HG03196 (cell line): ENCODE data around the gene PGBD5.
"Not testable (repeated sequence)": the region's sequence is repeated elsewhere in the genome, so short reads cannot be mapped to it uniquely, and the experiment has no call there.

Experiments
- ATAC-seq: cut with Tn5 transposase; IDR thresholded peaks from one replicate; pipeline ENCODE4 v1.9.1; 2021; ENCODE audit not compliant: unreplicated experiment

Gene PGBD5, protein sequence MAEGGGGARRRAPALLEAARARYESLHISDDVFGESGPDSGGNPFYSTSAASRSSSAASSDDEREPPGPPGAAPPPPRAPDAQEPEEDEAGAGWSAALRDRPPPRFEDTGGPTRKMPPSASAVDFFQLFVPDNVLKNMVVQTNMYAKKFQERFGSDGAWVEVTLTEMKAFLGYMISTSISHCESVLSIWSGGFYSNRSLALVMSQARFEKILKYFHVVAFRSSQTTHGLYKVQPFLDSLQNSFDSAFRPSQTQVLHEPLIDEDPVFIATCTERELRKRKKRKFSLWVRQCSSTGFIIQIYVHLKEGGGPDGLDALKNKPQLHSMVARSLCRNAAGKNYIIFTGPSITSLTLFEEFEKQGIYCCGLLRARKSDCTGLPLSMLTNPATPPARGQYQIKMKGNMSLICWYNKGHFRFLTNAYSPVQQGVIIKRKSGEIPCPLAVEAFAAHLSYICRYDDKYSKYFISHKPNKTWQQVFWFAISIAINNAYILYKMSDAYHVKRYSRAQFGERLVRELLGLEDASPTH

DNA sequence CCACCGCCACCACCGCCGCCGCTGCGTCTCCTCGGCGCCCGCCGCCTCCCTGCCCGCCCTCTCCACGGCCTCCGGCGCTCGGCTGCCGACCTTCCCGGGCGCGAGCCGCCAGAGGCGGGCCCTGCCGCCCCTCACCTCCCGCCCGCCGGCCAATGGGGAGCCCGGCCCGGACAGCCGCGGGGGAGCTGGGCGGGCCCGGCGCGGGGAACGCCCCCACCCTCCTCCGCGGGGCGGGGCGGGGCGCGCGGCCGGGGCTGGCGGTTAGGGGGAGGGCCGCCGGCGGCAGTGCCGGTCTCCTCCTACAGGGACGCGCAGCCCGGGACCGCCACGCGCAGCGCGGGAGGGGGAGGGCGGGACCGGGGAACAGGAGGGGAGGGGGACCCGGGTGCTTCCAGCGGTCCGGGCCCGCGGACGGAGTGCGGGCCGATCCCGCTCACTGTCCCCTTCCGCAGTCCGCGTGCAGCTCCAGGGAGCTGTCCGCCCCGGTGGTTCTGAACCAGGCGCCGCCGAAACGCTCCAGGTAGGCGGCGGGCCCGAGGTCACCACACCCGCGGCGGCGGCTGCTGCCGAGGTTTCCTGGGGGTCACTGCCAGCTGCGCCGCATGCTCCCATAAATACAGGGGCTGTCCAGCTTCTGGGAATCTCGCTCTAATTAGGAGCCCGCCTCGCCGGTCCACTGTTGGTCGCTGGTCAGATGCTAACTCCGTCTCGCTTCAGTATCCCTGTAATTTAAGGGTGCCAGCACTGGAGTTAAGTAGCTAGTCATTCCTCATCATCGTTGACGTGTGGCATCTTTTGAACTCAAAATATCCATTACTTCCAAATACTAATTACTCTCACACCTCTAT is at the start of gene PGBD5:
TSS of gene PGBD5 (minus strand) at position 87 of the 848 bp plus-strand sequence. CDS start 404 bp downstream, outside the sequence.
- peak; percentile 71 for ATAC-seq

- ATAC-seq: not testable (repeated sequence)
These were observed 48.8 kb upstream of the PGBD5 start for GRCh38 chr1:230474924-230475323.

DNA sequence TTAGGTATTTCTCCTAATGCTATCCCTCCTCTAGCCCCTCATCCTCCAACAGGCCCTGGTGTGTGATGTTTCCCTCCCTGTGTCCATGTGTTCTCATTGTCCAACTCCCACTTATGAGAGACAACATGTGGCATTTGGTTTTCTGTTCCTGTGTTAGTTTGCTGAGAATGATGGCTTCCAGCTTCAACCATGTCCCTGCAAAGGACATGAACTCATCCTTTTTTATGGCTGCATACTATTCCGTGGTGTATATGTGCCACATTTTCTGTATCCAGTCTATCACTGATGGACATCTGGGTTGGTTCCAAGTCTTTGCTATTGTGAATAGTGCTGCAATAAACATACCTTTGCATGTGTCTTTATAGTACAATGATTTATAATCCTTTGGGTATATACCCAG is 44.6 kb upstream of the PGBD5 start:
- not testable (repeated sequence) for ATAC-seq

DNA sequence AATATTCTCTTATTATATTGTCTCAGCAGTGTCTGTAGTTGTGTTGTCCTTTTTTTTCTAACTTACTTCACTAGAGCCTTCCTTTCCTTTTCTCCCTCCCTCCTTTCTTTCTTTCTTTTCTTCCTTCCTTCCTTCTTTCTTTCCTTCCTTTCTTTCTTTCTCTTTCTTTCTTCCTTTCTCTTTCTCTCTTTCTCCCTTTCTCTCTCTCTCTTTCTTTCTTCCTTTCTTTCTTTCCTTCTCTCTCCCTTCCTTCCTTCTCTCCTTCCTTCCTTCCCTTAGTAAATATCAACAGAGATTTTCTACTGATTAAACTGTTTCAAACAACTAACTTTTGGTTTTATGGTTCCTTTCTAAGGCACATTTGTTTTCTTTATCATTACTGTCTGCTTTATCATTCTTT is 43.1 kb upstream of the PGBD5 start:
- ATAC-seq: no peak

DNA sequence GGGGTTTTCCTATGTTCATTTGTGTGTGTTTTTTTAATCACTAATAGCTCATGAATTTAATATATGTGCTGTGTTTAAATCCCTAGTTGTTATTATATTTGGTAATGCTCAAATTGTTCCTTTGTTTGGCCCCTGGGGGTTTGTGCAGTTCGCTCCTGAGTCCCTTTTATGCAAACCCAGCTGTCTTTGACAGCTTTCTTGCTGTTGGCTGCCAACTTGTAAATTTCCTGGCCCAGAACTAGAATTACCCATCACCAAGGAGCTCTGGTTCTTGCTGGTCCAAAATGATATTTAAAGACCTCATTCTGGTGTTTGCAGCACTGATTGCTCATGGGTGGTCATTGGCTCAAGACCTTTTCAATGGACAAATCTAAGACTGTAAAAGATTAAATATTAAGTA is 39.6 kb upstream of the PGBD5 start:
- no peak for ATAC-seq

DNA sequence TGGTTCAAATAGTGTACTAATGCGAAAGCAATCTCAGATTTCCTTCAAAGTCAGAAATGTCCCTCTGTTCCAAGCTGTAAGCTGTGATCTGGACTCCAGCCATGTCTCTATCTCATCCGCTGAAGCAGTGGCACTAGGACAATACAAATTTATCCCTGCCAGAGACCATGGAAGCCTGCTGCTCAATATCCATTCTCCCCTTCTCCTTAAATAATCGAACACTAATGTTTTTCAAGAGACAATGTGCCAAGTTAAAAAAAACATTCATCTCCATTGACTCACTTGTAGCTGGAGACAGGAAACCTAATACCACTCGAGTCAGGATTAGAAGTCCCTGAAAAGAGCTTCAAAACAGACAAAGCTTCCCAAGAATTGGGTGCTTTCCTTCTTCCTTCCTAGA is 38.5 kb upstream of the PGBD5 start:
- ATAC-seq: no peak

- ATAC-seq: no peak
These were observed 37.6 kb upstream of the PGBD5 start for GRCh38 chr1:230463760-230464159.

GRCh38 chr1:230463326-230463725 is 37.2 kb upstream of the PGBD5 start:
- ATAC-seq: no peak

- no peak for ATAC-seq
These were observed 33.3 kb upstream of the PGBD5 start for GRCh38 chr1:230459465-230459864.

DNA sequence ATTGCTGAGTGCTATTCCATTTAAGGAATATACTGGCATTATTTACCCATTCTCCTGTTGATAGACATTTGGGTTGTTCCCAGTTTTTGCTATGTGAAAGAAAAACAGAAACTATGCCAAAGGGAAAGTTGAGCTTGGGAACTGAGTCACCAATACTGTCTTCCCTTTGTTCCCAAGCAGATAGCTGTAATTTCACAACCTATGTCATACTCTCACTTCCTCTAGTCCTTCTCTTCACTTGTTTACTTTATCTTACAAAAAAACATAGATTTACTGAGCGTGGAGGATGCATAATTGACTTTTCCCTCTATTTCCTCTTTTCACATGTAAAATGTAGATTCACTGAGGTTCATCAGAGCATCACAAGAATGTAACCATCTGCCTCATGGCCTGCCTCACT is 32.4 kb upstream of the PGBD5 start:
- no peak for ATAC-seq

- no peak for ATAC-seq
These were observed 30.3 kb upstream of the PGBD5 start for GRCh38 chr1:230456478-230456877.

GRCh38 chr1:230455291-230455690 is 29.2 kb upstream of the PGBD5 start:
- no peak for ATAC-seq

DNA sequence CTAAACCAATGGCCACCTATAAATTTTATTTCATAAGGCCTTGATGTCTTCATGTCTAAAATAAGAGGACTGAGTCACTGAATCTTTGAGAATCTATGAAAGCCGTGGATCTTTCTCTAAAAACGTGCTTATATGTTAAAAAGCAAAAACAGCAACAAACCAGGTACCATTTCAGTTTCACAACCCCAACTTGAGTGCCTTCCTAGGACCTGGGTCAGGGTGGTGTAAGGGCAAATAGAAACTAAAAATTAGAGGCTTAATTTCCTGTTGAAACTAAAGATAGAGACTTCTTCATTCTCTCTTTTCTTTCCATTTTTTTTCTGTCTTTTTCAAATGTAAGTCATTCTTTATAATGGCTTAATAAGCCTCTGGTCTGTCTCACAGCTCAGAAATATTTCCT is 27.2 kb upstream of the PGBD5 start:
- no peak for ATAC-seq

GRCh38 chr1:230441183-230442029 is 15.3 kb upstream of the PGBD5 start:
- no peak for ATAC-seq

DNA sequence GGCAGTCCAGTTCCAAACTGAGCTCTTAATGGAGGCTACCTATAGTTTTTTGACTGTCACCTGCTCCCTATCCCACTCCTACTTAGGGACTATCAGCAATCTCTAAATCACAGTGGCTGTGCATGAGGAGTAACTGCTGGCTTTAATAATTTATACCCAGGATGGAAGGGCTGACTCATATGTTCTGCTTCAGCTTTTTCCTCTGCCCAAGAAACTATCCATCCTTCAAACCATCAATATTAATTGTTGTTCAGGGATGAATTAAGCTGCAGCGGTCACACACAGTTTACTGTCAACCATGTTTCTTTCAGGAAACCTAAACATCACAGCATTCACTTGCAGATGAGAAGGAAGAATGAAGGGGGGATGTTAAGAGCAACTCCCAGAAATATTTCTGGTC is 9.0 kb upstream of the PGBD5 start:
- no peak for ATAC-seq

GRCh38 chr1:230431527-230431926 is 5.4 kb upstream of the PGBD5 start:
- no peak for ATAC-seq

DNA sequence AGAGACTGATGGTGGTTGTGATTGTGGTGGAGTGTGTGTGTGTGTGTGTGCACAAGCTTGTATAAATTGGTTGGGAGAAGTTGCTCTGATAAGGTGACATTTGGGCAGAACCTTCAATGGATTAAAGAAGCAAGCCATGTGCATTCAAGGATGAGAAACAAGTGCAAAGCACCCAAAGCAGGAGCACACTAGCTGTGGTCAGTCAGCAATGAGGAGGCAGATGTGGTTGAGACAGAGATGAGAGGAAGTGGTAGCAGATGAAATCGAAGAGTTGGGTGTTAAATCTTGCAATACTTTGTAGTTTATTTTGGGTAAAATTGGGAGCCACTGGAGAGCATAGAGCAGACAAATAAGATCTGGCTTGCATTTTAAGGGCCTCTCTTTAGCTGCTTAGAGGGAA is 4.4 kb upstream of the PGBD5 start:
- no peak for ATAC-seq

GRCh38 chr1:230429067-230429735 is 3.1 kb upstream of the PGBD5 start:
- no peak for ATAC-seq

GRCh38 chr1:230427981-230428380 is 1.8 kb upstream of the PGBD5 start:
- no peak for ATAC-seq

DNA sequence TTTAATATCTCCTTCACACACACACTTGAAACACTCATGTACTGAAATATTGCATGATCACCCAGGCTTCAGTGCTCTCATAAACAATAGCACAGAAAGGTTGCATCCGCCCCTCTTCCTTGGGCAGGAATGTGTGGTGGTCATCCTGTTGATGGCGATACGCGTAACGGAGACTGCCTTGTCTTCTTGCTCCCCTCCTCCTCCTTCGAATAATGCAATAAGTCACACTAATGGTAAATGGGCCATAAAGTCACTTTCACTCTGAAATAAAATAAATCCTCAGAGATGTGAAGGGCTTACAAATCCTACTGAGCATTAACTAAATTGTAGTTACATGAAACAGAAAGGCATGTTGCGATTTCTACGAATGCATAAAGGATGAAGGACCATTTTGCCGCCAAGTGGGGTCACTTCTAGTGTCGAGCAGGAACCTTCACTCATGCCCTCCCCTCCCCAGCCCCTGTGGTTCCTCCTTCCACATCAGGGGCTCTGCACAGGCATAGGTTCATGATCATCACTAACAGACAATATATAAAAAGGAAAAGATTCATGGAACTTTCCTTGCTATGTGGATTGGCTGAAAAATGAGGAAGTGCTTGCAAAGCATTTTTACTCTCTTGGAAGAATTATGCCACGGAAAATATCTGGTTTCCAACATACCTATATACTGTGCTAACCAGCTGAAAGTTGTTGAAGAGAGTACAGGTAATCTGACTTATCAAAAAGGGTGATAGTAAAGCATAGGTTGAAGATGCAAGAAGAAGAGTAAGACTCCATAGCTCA is 1.2 kb upstream of the PGBD5 start:
- no peak for ATAC-seq
